Stimulated activated CD8-positive, alpha-beta memory T cell treated with anti-CD3 and anti-CD28 coated beads, Interleukin-2, amount 100 ng/mL, for 1 hour (primary cell): Measurements from ENCODE around the gene KPNA3.
"Not testable (repeated sequence)": the region's sequence is repeated elsewhere in the genome, so short reads cannot be mapped to it uniquely, and the experiment has no call there.

Source experiments
- DNase-seq, 2 donors: peaks; one replicate each; pipeline ENCODE4 v3.0.0-alpha.2; 2020; ENCODE audit warnings: low read depth in 2 of 2

The KPNA3 gene

GRCh38 chr13:49792550-49793324, at the start of gene KPNA3:
KPNA3 (minus strand) TSS chr13:49792682; CDS start chr13:49792506, 176 bp downstream.
- peak; percentile 88 to 92 for DNase-seq

GRCh38 chr13:49841964-49842363, 49.5 kb upstream of the KPNA3 start:
- no peak for DNase-seq

- no peak for DNase-seq
These were observed 48.2 kb upstream of the KPNA3 start for GRCh38 chr13:49840675-49841074.

GRCh38 chr13:49840266-49840665, 47.8 kb upstream of the KPNA3 start:
- no peak for DNase-seq

- DNase-seq: no peak
These were observed 46.5 kb upstream of the KPNA3 start for GRCh38 chr13:49838989-49839388.

- DNase-seq: no peak
These were observed 44.0 kb upstream of the KPNA3 start for GRCh38 chr13:49836516-49836915.

- DNase-seq: no peak
These were observed 40.9 kb upstream of the KPNA3 start for GRCh38 chr13:49833402-49833801.

GRCh38 chr13:49831455-49831854, 39.0 kb upstream of the KPNA3 start:
- no peak for DNase-seq

- no peak for DNase-seq
These were observed 38.2 kb upstream of the KPNA3 start for GRCh38 chr13:49830721-49831120.

- DNase-seq: no peak
These were observed 37.2 kb upstream of the KPNA3 start for GRCh38 chr13:49829715-49830114.

- no peak for DNase-seq
These were observed 36.0 kb upstream of the KPNA3 start for GRCh38 chr13:49828453-49828852.

- no peak for DNase-seq
These were observed 35.4 kb upstream of the KPNA3 start for GRCh38 chr13:49827891-49828290.

- DNase-seq: no peak
These were observed 34.9 kb upstream of the KPNA3 start for GRCh38 chr13:49827336-49827735.

GRCh38 chr13:49821216-49822009, 28.9 kb upstream of the KPNA3 start:
- DNase-seq: no peak

GRCh38 chr13:49820591-49821215, 28.2 kb upstream of the KPNA3 start:
- no peak for DNase-seq

GRCh38 chr13:49816047-49816446, 23.6 kb upstream of the KPNA3 start:
- DNase-seq: not testable (repeated sequence)

GRCh38 chr13:49814551-49815270, 22.2 kb upstream of the KPNA3 start:
- DNase-seq: no peak

GRCh38 chr13:49812812-49813211, 20.3 kb upstream of the KPNA3 start:
- DNase-seq: no peak

- DNase-seq: no peak
These were observed 19.0 kb upstream of the KPNA3 start for GRCh38 chr13:49811527-49811908.

GRCh38 chr13:49810567-49811526, 18.4 kb upstream of the KPNA3 start:
- DNase-seq: no peak

- no peak for DNase-seq
These were observed 15.2 kb upstream of the KPNA3 start for GRCh38 chr13:49807681-49808080.
